HG02884 (cell line): ENCODE results near the gene APOBEC3H.

Source experiments
- ATAC-seq: cut with Tn5 transposase; IDR thresholded peaks from one replicate; pipeline ENCODE4 v1.9.1; 2021; ENCODE audit warnings: mild to moderate bottlenecking, moderate library complexity; ENCODE audit not compliant: unreplicated experiment

The APOBEC3H gene

DNA sequence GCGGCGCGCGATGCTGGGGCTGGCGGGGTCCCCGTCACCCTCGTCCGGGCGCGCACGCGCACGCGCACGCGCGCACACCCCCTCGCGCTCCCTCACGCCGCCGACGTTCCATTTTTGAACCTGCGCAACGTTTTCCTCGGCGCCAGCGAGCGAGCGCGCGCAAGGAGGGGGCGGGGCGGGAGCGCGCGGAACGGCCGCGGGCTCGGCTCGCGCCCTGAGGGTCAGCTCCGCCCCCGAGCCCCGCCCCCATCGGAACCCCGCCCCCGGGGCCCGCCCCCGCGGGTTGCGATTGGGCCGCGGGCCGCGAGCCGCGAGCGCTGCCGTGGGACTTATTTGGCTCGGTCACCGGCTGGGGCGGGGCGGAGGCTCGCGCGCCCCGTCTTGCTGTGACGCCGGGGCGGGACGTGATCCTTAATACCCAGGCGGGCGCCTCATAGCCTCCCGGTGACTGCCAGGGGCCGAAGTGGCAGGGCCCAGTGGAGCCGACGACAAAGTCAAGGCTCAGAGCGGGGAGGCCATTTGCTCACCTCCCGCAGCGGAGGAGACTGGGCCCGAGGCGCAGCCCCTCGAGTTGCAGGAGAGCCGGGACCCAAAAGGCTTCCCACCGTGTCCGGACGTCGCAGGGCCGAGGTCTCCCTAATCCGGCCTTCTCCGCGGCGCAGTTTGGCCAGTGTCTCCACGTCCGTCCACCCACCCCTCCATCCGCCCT, 55.6 kb downstream of the APOBEC3H start, which contains the start of gene CBX7:
CBX7 (minus strand) TSS at position 170 of the 709 bp plus-strand sequence. CDS start 236 bp downstream, outside the sequence.
- peak; percentile 58 for ATAC-seq

DNA sequence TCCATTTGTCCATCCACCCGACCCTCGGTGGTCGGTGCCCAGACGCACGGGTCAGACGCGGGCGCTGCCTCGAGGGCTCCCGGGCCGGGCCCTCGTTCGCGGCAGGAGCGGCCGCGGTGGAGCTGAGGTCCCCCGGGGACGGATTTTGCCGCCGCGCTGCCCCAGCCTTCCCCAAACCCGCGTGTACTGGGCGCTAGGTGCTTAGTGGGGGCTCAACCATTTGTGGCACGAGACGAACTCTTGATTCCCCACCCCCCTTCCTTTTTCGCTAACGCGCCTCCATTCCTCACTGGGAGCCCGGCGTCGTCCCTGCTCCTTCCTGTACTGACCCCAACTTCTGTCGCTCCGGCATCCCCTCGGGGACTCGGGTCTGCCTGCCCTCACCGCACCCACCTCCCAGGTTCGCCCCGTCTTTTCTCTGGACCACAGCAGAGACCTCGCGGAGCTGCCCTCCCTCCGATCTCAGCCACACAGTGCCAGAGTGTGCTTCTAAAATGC, 56.2 kb downstream of the APOBEC3H start:
- no peak for ATAC-seq
